ENCODE measurements around the gene SEC63. TPM values are rescaled to one million over a fixed set of nuclear protein-coding genes. Genes with fewer than 3 reads are reported as not detected.
"Not testable (repeated sequence)": the region's sequence is repeated elsewhere in the genome, so short reads cannot be mapped to it uniquely, and the experiment has no call there.

Gene SEC63
- total and polyA plus RNA-seq, 2 of the 4 experiments (the other 2 are of a cell fraction): 8.6 to 22.4 TPM

GRCh38 chr6:107926697-107927544 is 31.1 kb downstream of the SEC63 start:
- intact Hi-C loops (cut with micrococcal nuclease); CTCF ChIA-PET: not testable (repeated sequence)
- WGBS, 2 experiments (ENCODE audit: extremely low coverage in 2 of 2, insufficient read length in 1 of 2): 96% methylated on average over 3 of the region's 10 CpGs; no CpG with 5 or more reads in 1 of the 2 experiments

More at GRCh38 chr6:107926697-107927544, 31.1 kb downstream of the SEC63 start:
- H2BK15ac ChIP-seq (ENCODE audit: low read depth, low read length); H2BK120ac ChIP-seq (ENCODE audit: low read depth, low read length); H3K4ac ChIP-seq (ENCODE audit: low read depth, low read length); H3K27ac ChIP-seq (ENCODE audit: insufficient read depth, low read length); H2AK9ac ChIP-seq (replicated peaks; ENCODE audit: low read depth, low read length, poor library complexity); H3K14ac ChIP-seq (replicated peaks; ENCODE audit: low read depth, low read length); H4K91ac ChIP-seq (ENCODE audit: insufficient read depth, low read depth, low read length); H3K9me1 ChIP-seq (ENCODE audit: insufficient read depth, low read length); H3K9me3 ChIP-seq (ENCODE audit: control insufficient read depth, insufficient read depth, low read length); H3K23ac ChIP-seq (ENCODE audit: low read depth, low read length); H3K4me2 ChIP-seq (ENCODE audit: low read depth, low read length); dilution Hi-C loops (cut with HindIII; ENCODE audit: low sequenced_read_pairs, unreplicated experiment); H4K8ac ChIP-seq (ENCODE audit: low read depth in 2 of 2, low read length in 2 of 2); H3K36me3 ChIP-seq (ENCODE audit: control insufficient read depth, insufficient read depth, low read length); H3K56ac ChIP-seq (ENCODE audit: extremely low read depth, insufficient read depth, low read length); H2BK20ac ChIP-seq (ENCODE audit: low read depth, low read length); H3K4me3 ChIP-seq (ENCODE audit: insufficient read depth, low read depth, low read length); H2AFZ ChIP-seq (replicated peaks; ENCODE audit: low read length, poor library complexity); H2BK5ac ChIP-seq (ENCODE audit: low read depth, low read length, poor library complexity, severe bottlenecking); in situ Hi-C loops (cut with MboI; ENCODE audit: low sequenced_read_pairs); H3K9ac ChIP-seq (ENCODE audit: low read depth, low read length); H3K27me3 ChIP-seq (ENCODE audit: control insufficient read depth, insufficient read depth, low read length); H4K5ac ChIP-seq (ENCODE audit: low read depth, low read length); H2AK5ac ChIP-seq (ENCODE audit: low read depth, low read length); H3K18ac ChIP-seq (ENCODE audit: low read depth, low read length); H3K4me1 ChIP-seq (ENCODE audit: control insufficient read depth, insufficient read depth, low read length): not testable (repeated sequence)
- ATAC-seq (ENCODE audit: low read depth): peak; percentile 32
- peaks cover 20 to 44% of the 10 kb centered on the region in 2 experiments for H3K79me1 ChIP-seq (ENCODE audit: low read depth in 1 of 2, low read length in 2 of 2)
- DNase-seq: peak; percentile 11
- POLR2A ChIA-PET (ENCODE audit: unreplicated experiment): interaction anchor here (0.7 kb wide), 1 partner anchor 12 kb away, joined by 4 read pairs; no protein-coding TSS in a partner anchor
- H4K20me1 ChIP-seq (ENCODE audit: insufficient read depth, low read length): peaks cover 28% of the 10 kb centered on the region
- BruUV-seq (replicated peaks): TSS peak; percentile 9
